SW480 (cell line): ENCODE data around the gene DRD5.
"Not testable (repeated sequence)": the region's sequence is repeated elsewhere in the genome, so short reads cannot be mapped to it uniquely, and the experiment has no call there.

Experiments used
- DNase-seq: peaks from one replicate; pipeline ENCODE4 v3.0.0-alpha.2; 2016; ENCODE audit warnings: low spot score

The DRD5 gene

DNA sequence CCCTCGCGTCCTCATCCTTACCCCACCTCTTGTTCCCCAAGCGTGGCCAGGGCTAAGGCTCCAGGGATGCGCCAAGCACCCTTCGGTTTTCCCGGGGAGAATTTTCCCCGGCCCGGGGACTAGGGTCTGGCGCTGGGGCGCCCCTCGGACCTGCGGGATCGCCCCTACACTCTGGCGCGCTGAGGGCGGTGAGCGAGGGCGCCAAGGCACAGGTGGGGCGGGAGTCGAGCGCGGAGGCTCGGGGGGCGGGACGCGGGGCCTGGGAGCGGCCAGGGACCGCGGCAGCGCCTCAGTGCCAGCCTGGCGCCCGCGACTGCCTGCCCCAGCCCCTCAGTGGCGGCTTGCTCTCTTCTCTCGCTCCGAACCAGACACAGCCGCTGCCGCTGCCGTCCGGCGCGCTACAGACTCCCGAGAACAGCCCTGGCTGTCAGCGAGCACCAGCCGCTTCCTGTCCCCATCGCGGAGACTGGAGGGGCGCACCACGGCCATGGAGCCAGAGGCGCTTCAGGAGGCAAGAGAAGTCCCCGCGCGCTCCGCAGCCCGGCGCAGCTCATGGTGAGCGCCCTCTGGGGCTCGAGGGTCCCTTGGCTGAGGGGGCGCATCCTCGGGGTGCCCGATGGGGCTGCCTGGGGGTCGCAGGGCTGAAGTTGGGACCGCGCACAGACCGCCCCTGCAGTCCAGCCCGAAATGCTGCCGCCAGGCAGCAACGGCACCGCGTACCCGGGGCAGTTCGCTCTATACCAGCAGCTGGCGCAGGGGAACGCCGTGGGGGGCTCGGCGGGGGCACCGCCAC, at the start of gene DRD5:
DRD5 (plus strand) TSS at position 292 of the 793 bp plus-strand sequence; CDS start at position 688, 396 bp downstream.
- DNase-seq = no peak

- DNase-seq = not testable (repeated sequence)
These were observed 49.2 kb upstream of the DRD5 start for GRCh38 chr4:9732256-9732655.

DNA sequence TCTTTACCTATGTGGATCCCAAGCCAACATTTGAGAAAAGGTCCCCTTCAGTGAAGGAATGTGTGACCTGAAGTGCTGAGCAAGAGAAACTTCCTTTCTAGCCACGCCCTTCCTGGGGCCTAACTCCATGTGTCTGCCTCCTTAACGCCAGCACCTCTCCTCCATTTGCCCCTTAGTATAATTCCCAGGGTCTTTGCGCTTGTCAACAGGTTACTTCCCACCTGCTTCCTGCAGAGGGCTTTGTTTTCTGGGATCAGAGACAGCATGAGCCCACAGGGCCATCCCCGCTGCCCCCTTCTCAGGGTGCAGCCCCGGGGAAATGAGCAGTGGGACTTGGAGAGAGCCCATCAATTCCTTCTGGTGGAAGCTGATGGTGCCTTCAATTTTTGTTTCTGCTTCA, 45.9 kb upstream of the DRD5 start:
- DNase-seq = no peak

DNA sequence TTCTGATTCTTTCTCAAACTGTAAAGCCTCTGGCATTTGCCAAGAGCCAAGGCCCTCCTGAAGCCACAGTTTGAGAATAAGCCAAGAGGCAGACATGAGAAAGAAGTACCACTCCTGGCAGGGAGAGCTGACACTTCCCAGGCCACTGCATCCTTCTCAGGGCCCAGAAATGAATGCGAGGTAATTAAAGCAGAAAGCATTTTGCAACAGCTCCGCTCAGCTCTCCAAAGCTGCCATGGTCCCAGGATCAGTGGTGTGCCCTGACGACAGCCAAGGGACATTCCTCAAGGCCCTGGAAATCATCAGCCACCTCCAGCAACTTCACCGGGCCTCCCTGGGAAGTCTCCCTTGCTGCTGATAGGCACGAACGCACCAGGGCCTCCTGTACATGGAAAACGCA, 44.2 kb upstream of the DRD5 start:
- DNase-seq = not testable (repeated sequence)

- not testable (repeated sequence) for DNase-seq
These were observed 37.6 kb upstream of the DRD5 start for GRCh38 chr4:9743789-9744188.

GRCh38 chr4:9745782-9746181, 35.7 kb upstream of the DRD5 start:
- no peak for DNase-seq

DNA sequence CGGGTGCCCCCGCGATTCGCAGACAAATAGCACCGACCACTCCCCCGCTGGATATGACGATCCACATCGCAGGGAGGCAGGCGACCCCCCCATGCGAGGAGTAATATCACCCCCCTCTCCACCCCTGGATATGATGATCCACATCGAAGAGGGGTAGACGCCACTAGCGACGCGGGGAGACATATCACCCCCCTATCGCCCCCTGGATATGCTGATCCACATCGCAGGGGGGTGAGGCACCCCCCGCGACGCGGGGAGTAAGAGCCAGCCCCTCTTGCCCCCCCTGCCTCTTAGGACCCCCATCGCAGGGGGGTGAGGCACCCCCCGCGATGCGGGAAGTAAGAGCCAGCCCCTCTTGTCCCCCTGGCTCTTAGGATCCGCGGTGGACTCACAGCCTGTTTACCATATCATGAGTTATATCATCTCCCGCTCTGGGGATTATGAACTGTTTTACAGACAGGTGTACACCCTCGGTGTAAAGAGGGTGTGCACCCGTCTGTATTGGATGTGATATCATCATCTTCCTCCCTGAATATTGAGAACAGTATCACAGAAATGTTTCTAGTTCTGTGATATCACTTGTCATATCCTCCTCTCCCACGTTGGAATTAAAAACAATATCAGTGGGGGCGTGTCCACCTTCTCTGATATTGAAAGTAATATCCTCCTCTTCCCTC, 22.7 kb upstream of the DRD5 start:
- no peak for DNase-seq

DNA sequence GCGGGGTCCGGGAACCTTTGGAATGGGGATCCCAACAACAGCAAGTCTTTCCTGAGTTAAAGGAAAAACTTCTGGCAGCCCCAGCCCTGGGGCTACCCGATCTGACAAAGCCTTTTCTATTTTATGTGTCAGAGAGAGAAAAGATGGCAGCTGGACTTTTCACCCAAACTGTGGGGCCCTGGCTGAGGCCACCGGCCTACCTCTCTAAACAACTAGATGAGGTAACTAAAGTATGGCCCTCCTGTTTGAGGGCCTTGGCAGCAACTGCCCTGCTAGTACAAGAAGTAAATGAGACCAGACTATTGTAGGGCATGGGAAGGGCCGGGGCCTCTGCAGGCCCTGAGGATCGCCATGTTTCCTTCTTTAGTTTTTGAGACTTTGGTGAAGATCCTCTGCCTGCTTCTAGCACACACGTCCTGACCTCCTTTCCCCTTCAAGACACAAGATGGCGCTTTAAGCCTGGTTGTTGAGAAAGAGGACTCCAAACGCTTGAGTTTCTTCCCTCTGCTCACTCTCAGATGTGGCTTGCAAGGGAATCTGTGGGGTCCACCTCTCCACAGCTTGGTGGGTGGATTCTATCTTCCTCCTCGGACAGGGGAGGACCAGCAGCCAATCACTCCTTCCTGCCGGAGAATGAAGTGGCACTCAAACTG, 18.5 kb upstream of the DRD5 start:
- peak; percentile 51 for DNase-seq

- no peak for DNase-seq
These were observed 17.2 kb upstream of the DRD5 start for GRCh38 chr4:9764155-9764696.

DNA sequence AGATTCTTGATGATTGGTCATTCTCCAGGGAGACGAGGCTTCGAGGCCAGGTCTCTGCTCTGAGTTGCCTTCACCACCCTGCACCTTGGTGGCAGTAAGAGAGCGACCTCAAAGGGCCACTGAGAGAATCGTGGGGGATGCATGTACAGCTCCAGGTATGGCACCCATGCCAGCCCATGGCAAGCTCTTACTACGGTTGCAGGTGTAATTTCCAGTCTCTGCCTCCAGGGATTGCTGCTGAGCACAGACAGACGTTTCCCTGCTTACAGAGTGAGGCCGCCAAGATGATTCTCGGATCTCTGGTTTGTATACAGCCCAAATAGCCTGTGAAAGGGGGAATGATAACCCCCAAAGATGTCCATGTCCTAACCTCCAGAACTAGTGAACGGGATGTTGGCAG, 16.3 kb upstream of the DRD5 start:
- DNase-seq = no peak

- DNase-seq = no peak
These were observed 12.1 kb upstream of the DRD5 start for GRCh38 chr4:9769321-9769720.

DNA sequence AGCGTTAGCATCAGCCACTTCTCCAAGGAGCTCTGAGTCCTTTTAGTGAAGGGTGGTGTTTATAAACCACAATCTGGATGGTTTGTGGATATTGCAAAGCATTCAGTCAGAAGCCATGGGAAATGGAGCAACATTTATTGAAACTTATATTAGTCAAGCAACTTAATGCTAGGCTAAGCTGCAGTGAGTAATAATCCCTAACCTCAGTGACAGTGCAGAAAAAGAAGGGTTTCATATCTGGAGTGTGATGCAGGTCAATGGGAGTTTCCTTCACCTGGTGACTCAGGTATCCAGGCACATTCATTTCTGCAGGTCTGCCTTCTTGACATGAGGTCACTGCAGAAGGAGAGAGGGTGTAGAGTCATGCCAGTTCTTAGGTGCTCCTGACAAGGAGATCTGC, 10.4 kb upstream of the DRD5 start:
- DNase-seq = no peak

- DNase-seq = no peak
These were observed 8.0 kb upstream of the DRD5 start for GRCh38 chr4:9773471-9773870.

GRCh38 chr4:9782136-9782436, 652 bp downstream of the DRD5 start:
- DNase-seq = no peak

- DNase-seq = not testable (repeated sequence)
These were observed 4.5 kb downstream of the DRD5 start for GRCh38 chr4:9785891-9786290.

DNA sequence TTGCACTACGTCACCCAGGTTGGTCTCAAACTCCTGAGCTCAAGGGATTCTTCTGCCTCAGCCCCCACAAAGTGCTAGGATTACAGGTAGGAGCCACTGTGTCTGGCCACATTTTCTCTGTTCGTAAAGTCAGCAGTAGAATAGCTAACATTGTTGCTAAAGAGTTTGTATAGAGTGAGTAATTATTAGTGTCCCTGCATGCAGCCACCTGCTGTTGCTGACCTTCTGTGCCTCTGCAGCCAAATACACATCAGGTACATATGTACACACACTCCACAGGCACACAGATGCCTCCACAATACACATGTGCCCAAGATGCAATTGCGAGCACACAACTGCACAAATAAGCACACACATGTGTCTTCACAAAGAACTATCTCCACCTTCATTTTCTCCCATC, 10.9 kb downstream of the DRD5 start:
- DNase-seq = no peak

DNA sequence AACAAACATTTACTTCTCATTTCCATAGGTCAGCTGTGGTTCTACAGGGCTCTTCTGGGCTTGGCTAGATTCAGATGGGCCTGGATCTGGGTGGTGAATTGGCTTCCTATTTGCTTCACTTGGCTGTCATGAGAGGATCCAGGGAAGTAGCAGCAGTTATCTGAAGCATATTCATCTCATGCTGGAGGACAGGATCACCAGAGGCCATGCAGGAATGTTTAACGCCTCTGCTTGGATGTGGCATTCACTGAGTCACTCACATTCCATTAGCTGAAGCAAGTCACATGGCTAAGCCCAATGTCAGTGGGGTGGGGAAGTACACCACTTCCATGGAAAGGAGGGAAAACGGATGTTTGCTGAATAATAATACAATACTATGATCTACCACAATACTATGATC, 15.2 kb downstream of the DRD5 start:
- DNase-seq = not testable (repeated sequence)

- DNase-seq = no peak
These were observed 19.4 kb downstream of the DRD5 start for GRCh38 chr4:9800848-9801247.

DNA sequence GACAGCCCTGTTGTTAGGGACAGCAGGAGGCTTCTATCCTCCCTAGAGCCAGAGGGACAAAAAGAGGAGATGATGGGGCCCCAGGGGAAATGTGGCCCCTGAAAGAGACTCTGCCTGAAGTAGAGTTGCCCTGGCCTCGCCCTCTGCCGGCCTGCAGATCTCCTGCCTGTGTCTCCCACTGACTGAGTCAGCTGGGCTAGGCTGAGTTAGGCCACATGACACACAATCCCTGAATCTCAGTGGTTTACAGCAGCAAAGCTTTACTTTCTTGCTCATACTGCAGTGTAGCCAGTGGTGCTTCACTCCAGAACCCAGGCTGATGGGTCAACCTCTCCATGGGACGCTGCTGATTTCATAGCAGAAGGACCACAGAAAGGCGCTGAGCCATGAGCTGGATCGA, 23.5 kb downstream of the DRD5 start:
- DNase-seq = no peak

DNA sequence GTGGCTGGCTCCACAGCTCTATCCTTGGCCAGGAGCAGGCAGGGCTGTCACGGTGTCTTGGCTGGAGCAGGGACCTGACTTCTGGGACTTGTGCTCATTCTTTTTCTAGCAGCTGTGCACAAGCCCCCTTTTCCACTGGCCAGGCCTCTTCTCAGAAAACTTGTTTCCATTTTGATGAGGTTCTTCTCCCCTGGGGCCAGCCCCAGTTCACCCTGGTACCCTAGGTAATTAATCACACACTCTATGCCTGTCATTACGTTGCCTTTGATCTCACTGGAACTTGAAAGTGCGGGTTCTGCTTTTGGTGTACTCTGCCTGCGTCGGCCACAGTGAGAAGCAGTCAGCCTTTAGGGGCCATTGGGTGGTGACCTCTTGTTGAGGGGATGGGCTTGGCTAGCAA, 26.6 kb downstream of the DRD5 start:
- no peak for DNase-seq

DNA sequence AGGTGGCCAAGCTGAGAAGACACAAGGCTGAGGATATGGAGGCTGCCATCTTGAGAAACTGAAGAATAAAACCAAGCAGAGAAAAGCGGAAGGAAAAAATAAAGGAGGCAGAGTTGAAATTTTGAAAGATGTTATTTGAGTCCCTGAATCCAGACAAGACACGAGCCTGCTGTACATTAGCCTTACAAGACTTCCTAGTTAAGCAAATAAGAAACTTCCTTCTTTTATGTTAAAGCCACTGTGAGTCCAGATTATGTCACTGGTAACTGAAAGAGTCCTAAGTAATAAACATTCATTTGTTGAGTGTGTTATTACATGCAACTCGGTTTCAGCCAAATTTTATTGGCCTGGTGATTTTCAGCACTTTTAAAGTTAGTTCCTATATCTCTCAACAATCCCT, 30.4 kb downstream of the DRD5 start:
- no peak for DNase-seq

- DNase-seq = no peak
These were observed 31.3 kb downstream of the DRD5 start for GRCh38 chr4:9812501-9813340.
